Mucosa of descending colon (tissue), 3 donors: ENCODE measurements around the gene BARX1. TPM values are rescaled to one million over a fixed set of nuclear protein-coding genes. Genes with fewer than 3 reads are reported as not detected.
"Not testable (repeated sequence)": the region's sequence is repeated elsewhere in the genome, so short reads cannot be mapped to it uniquely, and the experiment has no call there.

Experiments
- ATAC-seq: fragments of 200-7000 bp; cut with Tn5 transposase; one replicate; pipeline ENCODE4 v1.9.1; 2020; ENCODE audit warnings: mild to moderate bottlenecking, moderate library complexity
- DNase-seq, 3 donors: peaks; one replicate each; pipeline ENCODE4 v3.0.0-alpha.2; 2020
- H3K36me3 ChIP-seq: fragments of 200-600 bp; one replicate; pipeline ENCODE4 v1.8.0; 2021; ENCODE audit warnings: low read depth, mild to moderate bottlenecking
- H3K4me1 ChIP-seq: fragments of 200-600 bp; one replicate; pipeline ENCODE4 v1.8.0; 2021; ENCODE audit warnings: low read depth, mild to moderate bottlenecking
- H3K4me3 ChIP-seq: fragments of 200-600 bp; one replicate; pipeline ENCODE4 v1.8.0; 2021; ENCODE audit warnings: mild to moderate bottlenecking
- H3K9me3 ChIP-seq: fragments of 200-600 bp; one replicate; pipeline ENCODE4 v1.8.0; 2021; ENCODE audit warnings: mild to moderate bottlenecking
- intact Hi-C, 2 donors: fragments of 100-400 bp; cut with DNase I in 1 of 2; cut with micrococcal nuclease in 1 of 2; formaldehyde crosslinking; loops; one replicate each; pipeline versions ENCODE4 v1.11.0 to v1.11.1; 2022; cut with DNase I, micrococcal nuclease
- total RNA-seq, 3 donors: library from RNA; stranded (reverse); fragmentation: NEBNext Ultra II Directional in 2 of 3; extraction: Animal tissue kit (Norgen Biotek cat#: 25700) in 2 of 3; gene quantifications; one replicate each; pipeline versions ENCODE4 v1.2.1 to v1.2.4, GENCODE V29; 2021 to 2023
- TF ChIP-seq, protein P1 (sequence below): fragments of 200-600 bp; IDR thresholded peaks from one replicate; pipeline ENCODE4 v1.8.0; 2022; ENCODE audit warnings: antibody characterized with exemption, mild to moderate bottlenecking
- donor health status: DM: no; HTN: no; CAD: no; lungs with moderate emphysema.
- donor health status: DM: no; HTN: no; CAD: no.
- donor health status: DM: no; HTN: yes; CAD: no.

Gene BARX1
- total RNA-seq, 3 donors from 2014 or later, result 0.17 TPM; not detected in 2

DNA sequence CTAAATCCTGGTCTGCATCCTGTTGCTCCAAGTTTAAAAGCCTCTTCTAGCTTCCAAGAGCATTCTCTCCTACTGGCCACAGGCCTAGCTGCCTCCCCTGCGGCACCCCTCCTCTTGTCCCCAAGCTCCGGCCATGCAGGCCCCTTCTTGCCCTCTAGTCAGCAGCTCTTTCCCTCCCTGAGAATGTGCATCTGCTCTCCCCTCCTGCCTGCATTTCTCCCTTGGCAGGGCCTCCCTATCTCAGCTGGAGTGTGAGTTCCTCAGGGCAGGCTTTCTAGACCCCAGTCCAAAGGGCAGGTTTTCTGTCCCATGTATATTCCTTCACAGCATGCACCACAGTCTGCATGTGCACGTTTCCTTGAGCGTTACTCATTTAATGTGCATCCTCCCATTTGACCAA lies 24.6 kb upstream of the BARX1 start:
- intact Hi-C loops, result no loop called here
- no peak overlapping the region for H3K4me3 ChIP-seq
- TF ChIP-seq, protein P1, sequence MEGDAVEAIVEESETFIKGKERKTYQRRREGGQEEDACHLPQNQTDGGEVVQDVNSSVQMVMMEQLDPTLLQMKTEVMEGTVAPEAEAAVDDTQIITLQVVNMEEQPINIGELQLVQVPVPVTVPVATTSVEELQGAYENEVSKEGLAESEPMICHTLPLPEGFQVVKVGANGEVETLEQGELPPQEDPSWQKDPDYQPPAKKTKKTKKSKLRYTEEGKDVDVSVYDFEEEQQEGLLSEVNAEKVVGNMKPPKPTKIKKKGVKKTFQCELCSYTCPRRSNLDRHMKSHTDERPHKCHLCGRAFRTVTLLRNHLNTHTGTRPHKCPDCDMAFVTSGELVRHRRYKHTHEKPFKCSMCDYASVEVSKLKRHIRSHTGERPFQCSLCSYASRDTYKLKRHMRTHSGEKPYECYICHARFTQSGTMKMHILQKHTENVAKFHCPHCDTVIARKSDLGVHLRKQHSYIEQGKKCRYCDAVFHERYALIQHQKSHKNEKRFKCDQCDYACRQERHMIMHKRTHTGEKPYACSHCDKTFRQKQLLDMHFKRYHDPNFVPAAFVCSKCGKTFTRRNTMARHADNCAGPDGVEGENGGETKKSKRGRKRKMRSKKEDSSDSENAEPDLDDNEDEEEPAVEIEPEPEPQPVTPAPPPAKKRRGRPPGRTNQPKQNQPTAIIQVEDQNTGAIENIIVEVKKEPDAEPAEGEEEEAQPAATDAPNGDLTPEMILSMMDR, result no peak
- no peaks in the 10 kb centered on the region for H3K9me3 ChIP-seq
- no peak for ATAC-seq
- H3K36me3 ChIP-seq, result no peaks in the 10 kb centered on the region
- H3K4me1 ChIP-seq, result no peaks in the 10 kb centered on the region
- DNase-seq, result no peak

DNA sequence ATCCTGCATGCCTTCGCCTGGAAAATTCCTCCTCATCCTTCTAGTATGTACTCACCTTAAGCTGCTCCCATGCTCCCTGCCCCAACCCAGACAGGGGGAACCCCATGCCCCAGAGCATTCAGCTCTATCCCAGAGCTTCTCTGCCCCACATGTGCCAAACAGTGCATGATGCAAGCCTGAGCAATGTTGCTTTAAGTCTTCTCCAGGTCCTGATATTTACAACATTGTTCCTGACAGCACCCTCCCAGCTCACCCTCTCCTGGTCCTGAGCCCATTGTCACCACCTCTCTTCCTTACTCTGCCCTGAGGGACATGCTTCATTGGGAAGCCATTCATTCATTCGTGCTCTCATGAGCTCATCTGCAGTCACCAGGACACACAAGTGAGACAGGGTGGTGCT lies 23.4 kb upstream of the BARX1 start:
- TF ChIP-seq, protein P1, result no peak
- no peaks in the 10 kb centered on the region for H3K36me3 ChIP-seq
- no peak overlapping the region for H3K4me3 ChIP-seq
- DNase-seq (no peak), ATAC-seq (no peak)
- H3K4me1 ChIP-seq, result no peaks in the 10 kb centered on the region
- intact Hi-C loops, result no loop called here
- no peaks in the 10 kb centered on the region for H3K9me3 ChIP-seq

DNA sequence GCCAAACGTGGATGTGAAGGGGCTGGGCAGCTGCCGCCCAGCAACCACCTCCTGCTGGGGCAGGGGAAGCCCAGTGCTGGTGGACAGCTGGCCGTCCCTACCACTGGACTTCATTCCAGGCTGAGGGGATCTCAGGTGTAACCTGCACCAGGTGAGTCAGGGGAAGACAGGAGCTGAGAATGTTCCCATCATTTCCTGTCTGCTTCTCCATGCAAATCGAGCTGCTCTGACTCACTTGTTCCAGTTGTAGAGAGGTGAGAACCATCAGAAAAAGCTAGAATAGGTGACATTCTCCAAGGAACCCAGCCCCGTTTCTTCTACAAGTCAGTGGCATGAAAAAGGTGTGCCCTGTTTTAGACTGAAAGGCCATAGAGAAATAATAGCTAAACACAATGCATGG lies 21.8 kb upstream of the BARX1 start:
- Histone ChIP-seq H3K4me1 (no peaks in the 10 kb centered on the region), H3K36me3 (no peaks in the 10 kb centered on the region), H3K4me3 (no peak overlapping the region), H3K9me3 (peaks cover 3% of the 10 kb centered on the region)
- TF ChIP-seq, protein P1, result no peak
- no peak for ATAC-seq
- DNase-seq, result no peak
- intact Hi-C loops, result no loop called here

DNA sequence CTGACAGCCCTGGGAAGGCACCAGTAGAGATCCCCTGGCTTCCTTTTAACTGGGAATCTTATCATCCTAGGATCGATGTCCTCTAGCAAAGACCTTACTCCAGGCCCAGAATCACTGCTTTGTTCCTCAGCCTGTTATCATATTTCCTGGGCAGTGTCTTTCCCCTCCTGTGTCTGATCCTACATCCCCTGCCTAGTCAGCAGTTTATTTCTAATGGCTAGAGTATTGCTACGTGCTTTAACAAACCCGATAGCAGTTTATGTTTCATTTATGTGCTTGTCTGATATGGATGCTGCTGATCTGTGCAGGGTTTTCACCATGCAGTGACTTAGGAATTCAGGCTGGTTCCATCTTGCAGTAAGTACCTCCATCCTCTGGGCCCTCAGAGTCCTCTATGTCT lies 20.9 kb upstream of the BARX1 start:
- H3K36me3 ChIP-seq, result no peaks in the 10 kb centered on the region
- H3K4me1 ChIP-seq, result no peaks in the 10 kb centered on the region
- H3K9me3 ChIP-seq, result peaks cover 3% of the 10 kb centered on the region
- no peak for ATAC-seq
- intact Hi-C loops, result no loop called here
- H3K4me3 ChIP-seq, result no peak overlapping the region
- TF ChIP-seq, protein P1, result no peak
- no peak for DNase-seq

DNA sequence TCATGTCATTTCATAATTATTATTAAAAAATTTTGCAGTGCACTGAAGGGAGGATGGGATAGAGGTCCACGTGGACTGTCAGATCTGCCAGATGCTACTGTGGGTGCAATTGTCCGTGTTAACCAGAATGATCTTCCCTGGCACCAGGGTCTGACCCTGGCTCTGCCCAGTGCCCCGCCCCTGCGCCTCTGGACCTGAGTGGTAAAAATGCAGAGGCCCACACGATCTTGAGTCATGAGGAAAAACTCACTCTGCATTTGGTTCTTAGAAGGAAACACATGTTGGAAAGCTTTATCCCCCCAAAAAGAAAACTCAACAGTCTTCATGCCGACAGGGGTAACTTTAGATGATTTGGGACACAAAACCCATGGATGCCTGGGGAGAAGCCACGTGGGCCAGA lies 20.1 kb upstream of the BARX1 start:
- Histone ChIP-seq H3K36me3 (no peaks in the 10 kb centered on the region), H3K9me3 (peaks cover 3% of the 10 kb centered on the region), H3K4me3 (no peak overlapping the region), H3K4me1 (no peaks in the 10 kb centered on the region)
- intact Hi-C loops, result no loop called here
- DNase-seq, result no peak
- TF ChIP-seq, protein P1, result no peak
- ATAC-seq, result no peak

DNA sequence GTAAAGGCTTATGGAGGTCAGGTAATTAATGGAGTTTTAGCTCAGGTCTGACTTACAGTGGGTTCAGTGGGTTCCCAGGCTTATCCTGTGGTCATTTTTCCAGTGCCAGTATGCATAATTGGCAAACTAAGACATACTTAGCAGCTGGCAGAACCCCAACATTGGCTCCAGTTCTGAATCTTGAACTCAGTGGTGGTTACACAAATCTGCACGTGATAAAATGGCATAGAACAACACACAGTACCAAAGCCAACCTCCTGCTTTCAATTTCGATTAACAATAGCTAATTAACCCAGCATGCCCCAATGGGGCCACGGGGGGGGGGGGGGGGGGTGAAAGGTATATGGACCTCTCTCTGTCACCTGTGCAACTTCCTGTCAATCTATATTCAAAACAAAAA lies 19.0 kb upstream of the BARX1 start:
- no peaks in the 10 kb centered on the region for H3K36me3 ChIP-seq
- intact Hi-C loops, result no loop called here
- DNase-seq, result no peak

DNA sequence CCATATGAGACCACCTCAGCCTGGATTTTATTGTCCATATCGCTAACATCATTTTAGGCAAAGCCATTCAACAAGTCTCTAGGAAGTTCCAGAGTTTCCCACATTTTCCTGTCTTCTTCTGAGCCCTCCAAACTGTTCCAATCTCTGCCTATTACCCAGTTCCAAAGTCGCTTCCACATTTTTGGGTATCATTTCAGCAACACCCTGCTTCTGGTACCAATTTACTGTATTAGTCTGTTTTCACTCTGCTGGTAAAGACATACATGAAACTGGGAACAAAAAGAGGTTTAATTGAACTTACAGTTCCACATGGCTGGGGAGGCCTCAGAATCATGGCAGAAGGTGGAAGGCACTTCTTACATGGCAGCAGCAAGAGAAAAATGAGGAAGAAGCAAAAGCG lies 17.5 kb upstream of the BARX1 start:
- H3K36me3 ChIP-seq, H3K9me3 ChIP-seq, H3K4me3 ChIP-seq, ATAC-seq, H3K4me1 ChIP-seq, DNase-seq, intact Hi-C loops: not testable (repeated sequence)

More for the DNA sequence above, 19.0 kb upstream of the BARX1 start:
- no peak for ATAC-seq
- Histone ChIP-seq H3K4me3 (no peak overlapping the region), H3K9me3 (peaks cover 3% of the 10 kb centered on the region), H3K4me1 (no peaks in the 10 kb centered on the region)
- TF ChIP-seq, protein P1, result no peak
